GM13977 (cell line): Measurements from ENCODE around the gene MGAT5.

Experiments used
- DNase-seq: peaks from one replicate; pipeline ENCODE4 v3.0.0; 2012; ENCODE audit warnings: low spot score
- CTCF ChIP-seq: IDR thresholded peaks from 2 replicates; pipeline ENCODE4 v1.5.1; 2012; ENCODE audit warnings: mild to moderate bottlenecking, control low read depth; ENCODE audit not compliant: insufficient read depth; ENCODE audit errors: extremely low read depth, missing control alignments
- in situ Hi-C: fragments of 300-500 bp; cut with MboI; formaldehyde crosslinking; loops from one replicate; pipeline ENCODE4 v1.12.0; 2022; ENCODE audit warnings: low sequenced_read_pairs, low pct_unique_long_range_greater_than_20kb, mixed read lengths, inconsistent platforms; ENCODE audit not compliant: unreplicated experiment

Gene MGAT5

GRCh38 chr2:134260713-134261112 is 6.8 kb downstream of the MGAT5 start:
- DNase-seq, result no peak
- in situ Hi-C loops, result no loop called here

DNA sequence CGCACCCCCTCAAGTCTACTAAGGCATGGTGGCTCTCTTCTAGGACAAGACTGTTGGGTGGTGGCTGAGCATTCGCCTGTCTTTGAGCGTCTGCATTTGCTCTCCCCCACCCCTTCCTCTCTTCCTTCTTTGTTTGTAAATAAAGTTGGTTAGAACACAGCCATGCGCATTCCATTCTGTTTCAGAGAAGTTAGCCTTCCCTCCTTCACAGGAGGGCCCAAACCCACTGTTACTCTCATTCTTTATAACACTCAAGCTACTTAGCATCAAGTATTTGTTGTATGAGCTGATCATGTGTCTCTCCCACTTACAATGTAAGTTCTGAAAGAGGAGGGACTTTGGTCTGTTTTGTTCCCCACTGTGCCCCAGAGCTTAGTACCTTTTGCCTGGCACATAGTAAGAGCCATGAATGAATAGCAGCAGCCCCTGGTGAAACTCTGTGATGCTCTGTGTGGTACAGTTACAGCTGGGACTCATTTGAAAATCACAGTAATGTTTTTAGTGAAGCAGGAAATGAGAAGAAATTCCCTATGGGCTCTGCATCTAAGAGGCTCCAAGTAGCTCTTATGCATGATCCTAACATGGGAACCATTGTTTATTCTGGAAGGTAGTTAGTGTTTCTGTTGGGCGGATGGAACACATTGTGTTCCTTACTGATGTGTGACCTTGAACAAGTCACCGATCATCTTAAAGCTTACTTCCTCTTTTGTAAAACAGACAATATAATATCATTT is 7.7 kb downstream of the MGAT5 start:
- DNase-seq, result peak; percentile 23
- TF ChIP-seq CTCF, result no peak
- in situ Hi-C loops, result no loop called here

More at GRCh38 chr2:134260713-134261112, 6.8 kb downstream of the MGAT5 start:
- TF ChIP-seq CTCF, result no peak

DNA sequence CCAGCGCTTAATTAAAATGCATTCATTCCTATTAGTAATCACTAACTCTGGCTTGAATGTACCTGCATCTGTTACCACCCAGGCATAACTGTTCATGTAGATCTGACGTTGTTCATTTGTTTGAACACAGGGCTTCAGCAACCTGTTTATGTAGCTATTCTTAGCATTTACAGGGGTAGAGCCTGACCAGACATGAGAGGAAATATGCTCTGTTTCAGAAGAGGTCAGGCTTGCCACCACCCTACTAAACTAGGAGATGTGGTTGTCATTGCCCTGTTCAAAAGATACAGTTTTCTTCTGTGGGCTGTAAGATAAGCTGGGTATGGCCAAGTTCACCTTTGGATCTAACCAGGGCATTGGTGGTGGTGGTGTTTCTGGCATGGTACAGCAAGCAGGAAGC is 8.8 kb downstream of the MGAT5 start:
- peak; percentile 20 for DNase-seq
- in situ Hi-C loops, result no loop called here
- no peak for TF ChIP-seq CTCF

DNA sequence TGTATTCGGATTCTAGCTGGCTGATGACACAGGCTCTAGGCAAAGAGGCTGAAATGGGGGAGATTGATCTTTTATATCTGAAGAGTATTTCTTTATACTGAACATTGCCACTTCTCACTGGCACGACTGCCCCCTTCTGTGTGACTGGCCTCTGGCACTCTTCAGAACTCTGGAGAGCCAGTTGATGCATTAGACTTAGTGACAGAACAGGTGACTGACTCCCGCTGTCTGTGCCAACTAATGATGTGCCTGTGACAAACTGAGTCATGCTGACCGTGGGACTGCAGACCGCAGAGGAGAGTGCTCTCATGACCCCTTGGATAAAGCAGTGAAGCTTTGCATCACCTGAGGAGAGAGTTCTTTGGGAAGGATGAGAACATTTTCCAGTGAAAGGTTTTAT is 14.4 kb downstream of the MGAT5 start:
- TF ChIP-seq CTCF, result no peak
- no peak for DNase-seq
- in situ Hi-C loops, result no loop called here

DNA sequence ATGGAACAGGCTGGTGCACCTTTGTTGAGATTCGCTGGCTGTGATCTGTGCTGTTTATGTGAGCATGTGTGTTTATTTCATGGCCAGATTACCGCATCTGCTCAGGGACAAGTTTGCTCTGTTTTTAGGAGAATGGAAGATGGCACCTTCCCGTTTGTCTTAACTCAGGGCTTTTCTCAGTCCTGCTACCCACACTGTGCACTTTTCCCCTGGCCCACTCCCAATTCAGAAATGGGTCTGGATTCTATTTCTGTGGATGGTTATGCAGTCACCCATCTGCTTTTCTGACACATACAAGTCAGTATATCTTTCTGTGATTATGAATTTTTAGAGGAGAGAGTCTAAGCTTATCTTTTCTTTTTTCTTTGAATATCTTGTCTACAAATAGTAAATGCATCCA is 15.4 kb downstream of the MGAT5 start:
- in situ Hi-C loops, result no loop called here
- DNase-seq, result no peak
- TF ChIP-seq CTCF, result no peak

DNA sequence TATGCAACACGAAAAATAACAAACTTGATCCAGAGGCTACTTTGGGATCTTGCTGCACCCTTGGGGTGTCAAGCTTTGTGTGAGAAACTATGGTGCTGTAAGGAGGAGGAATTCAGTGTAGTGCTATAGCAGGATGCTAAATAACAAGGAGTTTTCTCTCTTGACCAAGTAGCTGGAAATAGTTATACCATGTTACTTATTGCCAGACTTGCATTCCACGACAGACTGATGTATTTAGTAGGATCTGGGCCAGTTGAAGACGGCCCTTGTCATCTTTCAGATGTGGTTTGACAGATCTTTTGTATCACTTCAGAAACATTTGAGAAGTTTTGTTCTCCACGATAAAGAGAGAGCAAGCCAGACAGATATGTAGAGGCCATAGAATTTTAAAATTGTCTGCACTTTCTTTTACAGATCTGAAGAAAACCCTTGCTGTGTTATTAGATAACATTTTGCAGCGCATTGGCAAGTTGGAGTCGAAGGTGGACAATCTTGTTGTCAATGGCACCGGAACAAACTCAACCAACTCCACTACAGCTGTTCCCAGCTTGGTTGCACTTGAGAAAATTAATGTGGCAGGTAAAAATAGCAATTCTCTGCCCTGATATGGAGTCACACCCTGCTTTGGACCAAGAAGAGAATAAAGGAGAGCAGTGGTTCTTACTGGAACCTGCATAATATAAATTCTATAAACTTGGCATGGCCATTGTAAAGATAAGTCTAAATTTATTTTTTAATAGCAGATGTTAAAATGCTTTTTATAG is 16.3 kb downstream of the MGAT5 start:
- TF ChIP-seq CTCF, result no peak
- in situ Hi-C loops, result no loop called here
- no peak for DNase-seq
